Measurements from ENCODE around the gene NFASC.

The NFASC gene

GRCh38 chr1:204836856-204837255 lies 33.8 kb upstream of the NFASC start:
- no peaks in the 10 kb centered on the region for H3K36me3 ChIP-seq (ENCODE audit: control insufficient read depth, insufficient read depth, low read length)
- TF ChIP-seq CTCF (IDR thresholded peaks at IDR 0.05; ENCODE audit: insufficient read depth, low read length, poor library complexity, severe bottlenecking) = no peak
- H3K27me3 ChIP-seq (replicated peaks; ENCODE audit: control insufficient read depth, insufficient read depth, low read length) = no peaks in the 10 kb centered on the region; the same call in 1 of the 2 replicates
- DNase-seq (ENCODE audit: extremely low read depth, insufficient read length) = no peak
- H3K4me3 ChIP-seq (replicated peaks; ENCODE audit: low read depth, low read length) = no peak overlapping the region

DNA sequence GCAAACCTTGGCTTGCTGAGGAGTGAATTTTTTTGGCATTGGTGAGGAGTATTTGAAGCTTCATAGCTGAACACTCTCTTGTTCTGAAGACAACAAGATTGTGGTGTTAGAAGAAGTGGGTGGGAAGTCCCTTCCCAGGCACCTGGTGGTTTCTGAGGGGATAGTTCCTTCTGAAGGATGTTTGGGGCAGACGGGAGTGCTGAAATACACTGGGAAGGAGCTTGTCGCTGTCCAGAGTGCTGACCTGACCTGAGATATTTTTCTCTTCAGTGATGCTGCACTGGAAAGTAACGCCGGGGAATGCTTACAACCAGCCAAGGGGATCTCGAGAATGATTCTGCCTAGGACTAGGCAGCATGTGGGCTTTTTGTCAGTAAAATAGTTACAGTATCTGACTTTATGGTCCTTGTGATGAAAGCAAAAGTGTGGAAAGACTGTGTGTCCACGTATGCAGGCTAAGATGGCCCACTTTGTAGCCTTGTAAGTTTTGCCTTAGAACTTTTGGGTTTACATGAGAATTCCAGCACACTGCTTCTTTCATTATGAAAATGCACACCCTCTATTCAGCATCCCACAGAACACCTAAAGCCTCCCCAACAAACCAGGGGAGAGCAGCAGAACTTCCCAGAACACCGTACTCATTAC lies 33.1 kb upstream of the NFASC start:
- H3K27me3 ChIP-seq (replicated peaks; ENCODE audit: control insufficient read depth, insufficient read depth, low read length) = no peaks in the 10 kb centered on the region; the same call in 1 of the 2 replicates
- TF ChIP-seq CTCF (IDR thresholded peaks at IDR 0.05; ENCODE audit: insufficient read depth, low read length, poor library complexity, severe bottlenecking) = no peak
- H3K4me3 ChIP-seq (replicated peaks; ENCODE audit: low read depth, low read length) = no peak overlapping the region
- no peaks in the 10 kb centered on the region for H3K36me3 ChIP-seq (ENCODE audit: control insufficient read depth, insufficient read depth, low read length)
- no peak for DNase-seq (ENCODE audit: extremely low read depth, insufficient read length)

DNA sequence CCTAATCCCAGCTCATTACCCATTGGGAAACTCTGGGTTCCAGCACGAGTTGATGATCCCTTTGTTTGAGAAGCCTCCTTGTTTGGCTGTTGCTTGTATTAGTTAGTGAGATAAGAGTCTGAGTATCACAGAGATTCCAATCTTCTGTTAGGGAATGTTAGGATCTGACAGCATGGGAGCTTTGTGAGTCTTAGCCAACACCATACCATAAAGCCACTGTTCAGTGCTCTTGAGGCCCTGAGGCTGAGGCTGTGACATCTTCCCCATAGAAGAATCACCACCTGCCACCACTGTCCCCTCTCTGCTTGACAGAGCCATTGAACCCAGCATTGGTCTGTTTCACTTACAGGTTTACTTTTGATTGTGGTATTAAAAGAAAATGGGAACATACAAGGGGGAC lies 29.3 kb upstream of the NFASC start:
- no peaks in the 10 kb centered on the region for H3K36me3 ChIP-seq (ENCODE audit: control insufficient read depth, insufficient read depth, low read length)
- no peak overlapping the region for H3K4me3 ChIP-seq (replicated peaks; ENCODE audit: low read depth, low read length)
- TF ChIP-seq CTCF (IDR thresholded peaks at IDR 0.05; ENCODE audit: insufficient read depth, low read length, poor library complexity, severe bottlenecking) = no peak
- DNase-seq (ENCODE audit: extremely low read depth, insufficient read length) = no peak
- no peaks in the 10 kb centered on the region for H3K27me3 ChIP-seq (replicated peaks; ENCODE audit: control insufficient read depth, insufficient read depth, low read length)

DNA sequence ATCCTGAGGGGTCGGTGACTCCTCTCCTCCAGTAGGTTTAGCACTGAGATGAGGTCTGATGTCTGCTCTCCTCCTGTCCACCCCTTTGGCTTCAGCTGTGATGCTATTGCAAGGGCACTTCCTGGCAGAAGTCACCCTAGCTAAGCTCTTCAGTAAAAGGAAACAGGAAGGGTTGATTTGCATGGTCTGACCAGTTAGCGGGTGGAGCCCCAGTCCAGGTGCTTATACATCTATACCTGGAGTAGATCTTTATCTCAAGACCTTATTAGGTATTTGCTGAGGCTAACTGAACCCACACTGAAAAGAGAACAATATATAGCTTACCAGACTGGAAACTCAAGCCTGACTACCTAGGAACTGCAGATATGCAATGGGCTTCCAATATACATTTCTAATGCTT lies 28.9 kb upstream of the NFASC start:
- no peak overlapping the region for H3K4me3 ChIP-seq (replicated peaks; ENCODE audit: low read depth, low read length)
- no peaks in the 10 kb centered on the region for H3K36me3 ChIP-seq (ENCODE audit: control insufficient read depth, insufficient read depth, low read length)
- DNase-seq (ENCODE audit: extremely low read depth, insufficient read length) = no peak
- no peaks in the 10 kb centered on the region for H3K27me3 ChIP-seq (replicated peaks; ENCODE audit: control insufficient read depth, insufficient read depth, low read length)
- TF ChIP-seq CTCF (IDR thresholded peaks at IDR 0.05; ENCODE audit: insufficient read depth, low read length, poor library complexity, severe bottlenecking) = no peak

DNA sequence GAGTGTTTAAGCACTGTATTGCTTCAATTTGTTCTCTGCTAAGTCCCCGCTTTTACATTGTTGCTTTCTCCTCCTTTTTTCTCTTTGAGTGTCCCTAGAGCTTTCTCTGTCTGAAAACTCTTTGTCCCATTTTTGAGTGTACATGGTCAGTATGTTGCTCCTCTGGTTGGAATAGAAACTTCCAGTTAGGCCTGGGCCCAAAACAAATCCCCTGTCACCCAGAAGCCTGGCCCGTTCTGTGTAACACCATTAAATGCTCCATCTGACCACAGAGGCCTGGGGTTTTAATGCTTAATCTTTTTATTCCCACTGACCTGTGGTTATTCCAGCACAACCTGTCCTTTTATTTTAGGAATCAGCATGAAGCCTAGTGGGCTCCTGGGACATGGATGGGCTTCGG lies 28.3 kb upstream of the NFASC start:
- no peak for DNase-seq (ENCODE audit: extremely low read depth, insufficient read length)
- no peak for TF ChIP-seq CTCF (IDR thresholded peaks at IDR 0.05; ENCODE audit: insufficient read depth, low read length, poor library complexity, severe bottlenecking)
- no peaks in the 10 kb centered on the region for H3K36me3 ChIP-seq (ENCODE audit: control insufficient read depth, insufficient read depth, low read length)

DNA sequence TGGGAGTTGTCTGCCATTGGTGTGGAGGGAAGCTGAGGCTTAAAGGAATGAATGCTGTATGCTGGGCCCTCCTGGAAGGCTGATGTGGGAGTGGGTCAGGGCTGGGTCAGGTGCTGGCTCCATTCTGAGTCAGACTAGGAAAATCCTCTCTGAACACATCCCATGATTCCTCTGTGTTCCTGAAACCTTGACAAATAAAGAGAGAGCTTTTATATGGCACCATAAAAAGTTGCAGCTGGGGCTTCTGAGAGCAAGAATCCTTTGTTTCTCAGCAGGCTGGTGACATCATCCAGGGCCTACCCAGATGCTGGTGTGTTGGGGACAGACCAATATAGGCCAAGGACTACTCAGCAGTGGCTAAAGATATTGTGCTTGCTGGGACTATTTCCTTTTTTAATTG lies 27.8 kb upstream of the NFASC start:
- no peaks in the 10 kb centered on the region for H3K27me3 ChIP-seq (replicated peaks; ENCODE audit: control insufficient read depth, insufficient read depth, low read length)
- no peak for DNase-seq (ENCODE audit: extremely low read depth, insufficient read length)
- TF ChIP-seq CTCF (IDR thresholded peaks at IDR 0.05; ENCODE audit: insufficient read depth, low read length, poor library complexity, severe bottlenecking) = no peak
- H3K36me3 ChIP-seq (ENCODE audit: control insufficient read depth, insufficient read depth, low read length) = no peaks in the 10 kb centered on the region
- no peak overlapping the region for H3K4me3 ChIP-seq (replicated peaks; ENCODE audit: low read depth, low read length)

More for the DNA sequence above, 28.3 kb upstream of the NFASC start:
- H3K4me3 ChIP-seq (replicated peaks; ENCODE audit: low read depth, low read length) = no peak overlapping the region
- H3K27me3 ChIP-seq (replicated peaks; ENCODE audit: control insufficient read depth, insufficient read depth, low read length) = no peaks in the 10 kb centered on the region
